GM23338 (cell line): Measurements from ENCODE around the gene PDE2A. TPM values are rescaled to one million over a fixed set of nuclear protein-coding genes. Genes with fewer than 3 reads are reported as not detected.
A peak's percentile ranks its signal among the peaks of the same experiment; 100 is the strongest.

Experiments
- ATAC-seq: fragments of 200-7000 bp; cut with Tn5 transposase; 3 replicates; pipeline ENCODE4 v1.9.1; 2020
- DNase-seq: peaks from one replicate; pipeline ENCODE4 v3.0.0-alpha.2; 2015; ENCODE audit warnings: low spot score
- H2AFZ ChIP-seq: fragments of 200-600 bp; sonication (generic); 2 replicates; pipeline ENCODE4 v1.8.0; 2016; ENCODE audit warnings: antibody characterized with exemption, mild to moderate bottlenecking, moderate library complexity
- H3F3A ChIP-seq: fragments of 200-600 bp; sonication (generic); replicated peaks from 2 replicates; pipeline ENCODE4 v1.8.0; 2017; ENCODE audit warnings: antibody characterized with exemption, mixed run types, low read depth
- H3K27ac ChIP-seq: fragments of 200-600 bp; sonication (generic); 2 replicates; pipeline ENCODE4 v1.6.1; 2016; ENCODE audit warnings: low read depth
- H3K27me3 ChIP-seq: fragments of 200-600 bp; sonication (generic); 2 replicates; pipeline ENCODE4 v1.8.0; 2016; ENCODE audit warnings: mild to moderate bottlenecking, mixed run types, moderate library complexity; ENCODE audit not compliant: insufficient read depth
- H3K36me3 ChIP-seq: fragments of 200-600 bp; sonication (generic); 2 replicates; pipeline ENCODE4 v1.8.0; 2016; ENCODE audit warnings: mild to moderate bottlenecking; ENCODE audit not compliant: insufficient read depth
- H3K4me1 ChIP-seq: fragments of 200-600 bp; sonication (generic); 2 replicates; pipeline ENCODE4 v1.8.0; 2016; ENCODE audit warnings: mild to moderate bottlenecking, moderate library complexity; ENCODE audit not compliant: insufficient read depth
- H3K4me2 ChIP-seq: fragments of 200-600 bp; sonication (generic); 2 replicates; pipeline ENCODE4 v1.7.1; 2017; ENCODE audit warnings: mixed run types
- H3K4me3 ChIP-seq: fragments of 200-600 bp; sonication (generic); 2 replicates; pipeline ENCODE4 v1.6.1; 2016; ENCODE audit warnings: mixed run types
- H3K79me2 ChIP-seq: fragments of 200-600 bp; sonication (generic); replicated peaks from 2 replicates; pipeline ENCODE4 v1.8.0; 2017; ENCODE audit warnings: mild to moderate bottlenecking; ENCODE audit not compliant: insufficient read depth
- H3K9me2 ChIP-seq: fragments of 200-600 bp; sonication (generic); 2 replicates; pipeline ENCODE4 v1.8.0; 2017; ENCODE audit not compliant: insufficient read depth
- H4K20me1 ChIP-seq: fragments of 200-600 bp; sonication (generic); replicated peaks from 2 replicates; pipeline ENCODE4 v1.8.0; 2017; ENCODE audit warnings: mild to moderate bottlenecking; ENCODE audit not compliant: insufficient read depth
- H3K27ac Mint-ChIP-seq: 2 replicates; pipeline ENCODE4 v1.8.0; 2020; ENCODE audit warnings: inconsistent platforms, mild to moderate bottlenecking, moderate library complexity, mixed read lengths
- H3K27me3 Mint-ChIP-seq: 3 replicates; pipeline ENCODE4 v1.8.0; 2022; ENCODE audit warnings: low read depth, mild to moderate bottlenecking, moderate library complexity, mixed read lengths, inconsistent platforms; ENCODE audit not compliant: insufficient read depth, poor library complexity
- H3K36me3 Mint-ChIP-seq: 3 replicates; pipeline ENCODE4 v1.8.0; 2021; ENCODE audit warnings: low read depth, mild to moderate bottlenecking, inconsistent platforms, moderate library complexity, mixed read lengths
- H3K4me1 Mint-ChIP-seq: 3 replicates; pipeline ENCODE4 v1.8.0; 2020; ENCODE audit warnings: mild to moderate bottlenecking, inconsistent platforms, mixed read lengths
- H3K4me3 Mint-ChIP-seq: 3 replicates; pipeline ENCODE4 v1.8.0; 2021; ENCODE audit warnings: moderate library complexity, mild to moderate bottlenecking, inconsistent platforms, mixed read lengths
- H3K9me3 Mint-ChIP-seq: 3 replicates; pipeline ENCODE4 v1.8.0; 2020; ENCODE audit warnings: moderate library complexity, mild to moderate bottlenecking, inconsistent platforms, mixed read lengths
- CREB1 ChIP-seq: fragments of 250-450 bp; sonication (Bioruptor Pico); IDR thresholded peaks from 2 replicates; pipeline ENCODE4 v1.5.0; 2020; ENCODE audit warnings: low read depth, mild to moderate bottlenecking, moderate library complexity
- EZH2 ChIP-seq: fragments of 200-600 bp; sonication (generic); IDR thresholded peaks from one replicate; pipeline ENCODE4 v1.8.0; 2017; ENCODE audit warnings: antibody characterized with exemption, mild to moderate bottlenecking, low read depth; ENCODE audit not compliant: unreplicated experiment
- JUNB ChIP-seq: IDR thresholded peaks from one replicate; pipeline ENCODE4 v1.6.1; 2016; ENCODE audit warnings: antibody characterized with exemption; ENCODE audit not compliant: unreplicated experiment
- NANOG ChIP-seq: IDR thresholded peaks from 2 replicates; pipeline ENCODE4 v1.6.1; 2016; ENCODE audit warnings: antibody characterized with exemption, borderline replicate concordance
- STAT1 ChIP-seq: IDR thresholded peaks from one replicate; pipeline ENCODE4 v1.6.1; 2016; ENCODE audit warnings: antibody characterized with exemption; ENCODE audit not compliant: unreplicated experiment
- polyA plus RNA-seq: library from polyadenylated mRNA; unstranded; fragments of >200 nt; fragmentation: Nextera tagmentation; extraction: Ambion mirVana; gene quantifications from 2 replicates; pipeline ENCODE4 v1.2.1, GENCODE V29; 2016
- total RNA-seq: library from RNA; depleted of rRNA; stranded (reverse); fragments of >200 nt; shearing (Covaris generic); gene quantifications from 2 replicates; pipeline ENCODE4 v1.2.3, GENCODE V29; 2014
- TF ChIP-seq, protein P1 (sequence below): IDR thresholded peaks from 2 replicates; pipeline ENCODE4 v1.6.1; 2016; ENCODE audit warnings: antibody characterized with exemption
- TF ChIP-seq, protein P2 (sequence below), 2 experiments: fragments of 200-600 bp in 1 of 2; sonication (generic) in 1 of 2; conservative IDR thresholded peaks; 2 replicates each; pipeline versions ENCODE4 v1.5.1 to v1.6.1; 2016 to 2017; ENCODE audit warnings: antibody characterized with exemption in 2 of 2, low read depth in 2 of 2, mild to moderate bottlenecking in 2 of 2, moderate library complexity in 1 of 2

Gene PDE2A
- total and polyA plus RNA-seq, 2 experiments from 2014 or later: 4.3 to 16.2 TPM

DNA sequence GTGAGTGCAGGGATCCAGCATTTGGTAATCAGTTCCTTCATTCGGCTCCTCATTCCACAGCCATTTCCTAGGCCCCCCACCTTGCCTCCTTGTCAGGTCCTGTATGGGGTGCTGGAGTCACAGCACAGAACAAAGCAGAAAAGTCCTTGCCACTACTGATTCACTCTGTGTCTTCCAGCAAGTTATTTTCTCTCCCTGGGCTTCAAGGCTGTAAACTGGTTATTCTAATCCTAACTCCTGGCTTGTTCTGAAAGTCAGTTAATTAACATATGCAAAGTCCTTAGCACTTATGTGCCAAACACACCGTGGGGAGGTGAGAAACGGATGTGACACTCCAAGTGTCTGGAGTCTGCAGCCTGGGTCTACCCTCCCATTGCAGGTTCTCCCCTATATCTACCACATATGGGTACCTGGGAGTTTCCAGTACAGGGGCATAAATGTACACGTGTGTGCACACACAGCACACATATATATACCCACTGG is 30.6 kb upstream of the PDE2A start:
- no peaks in the 10 kb centered on the region for H3K36me3 ChIP-seq
- H3K9me3 Mint-ChIP-seq: no peaks in the 10 kb centered on the region; the same call in 2 of the 3 replicates
- H3K27ac Mint-ChIP-seq: no peak overlapping the region
- H3K79me2 ChIP-seq: no peaks in the 10 kb centered on the region
- peaks cover 5% of the 10 kb centered on the region; the same call in 1 of the 2 replicates for H4K20me1 ChIP-seq
- H3K4me2 ChIP-seq: 0 out of 2 replicates have a peak overlapping the region, but pooled peaks have one; percentile 64
- DNase-seq (no peak), ATAC-seq (no peak; the same call in 2 of the 3 replicates)
- no peak overlapping the region for H2AFZ ChIP-seq
- H3K4me3 Mint-ChIP-seq: no peak overlapping the region; the same call in 2 of the 3 replicates
- H3K27me3 ChIP-seq: no peaks in the 10 kb centered on the region
- no peak for TF ChIP-seq STAT1
- TF ChIP-seq JUNB: no peak
- TF ChIP-seq CREB1 (CRISPR knock-in tag): no peak
- TF ChIP-seq, protein P1, sequence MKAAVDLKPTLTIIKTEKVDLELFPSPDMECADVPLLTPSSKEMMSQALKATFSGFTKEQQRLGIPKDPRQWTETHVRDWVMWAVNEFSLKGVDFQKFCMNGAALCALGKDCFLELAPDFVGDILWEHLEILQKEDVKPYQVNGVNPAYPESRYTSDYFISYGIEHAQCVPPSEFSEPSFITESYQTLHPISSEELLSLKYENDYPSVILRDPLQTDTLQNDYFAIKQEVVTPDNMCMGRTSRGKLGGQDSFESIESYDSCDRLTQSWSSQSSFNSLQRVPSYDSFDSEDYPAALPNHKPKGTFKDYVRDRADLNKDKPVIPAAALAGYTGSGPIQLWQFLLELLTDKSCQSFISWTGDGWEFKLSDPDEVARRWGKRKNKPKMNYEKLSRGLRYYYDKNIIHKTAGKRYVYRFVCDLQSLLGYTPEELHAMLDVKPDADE: no peak
- TF ChIP-seq NANOG: no peak
- no peak overlapping the region for H3K27ac ChIP-seq
- H3F3A ChIP-seq: 0 out of 2 replicates have a peak, but pooled peaks cover 3% of the 10 kb centered on the region
- H3K36me3 Mint-ChIP-seq: peaks cover 43% of the 10 kb centered on the region
- H3K27me3 Mint-ChIP-seq: peaks cover 16% of the 10 kb centered on the region
- peaks cover 25% of the 10 kb centered on the region for H3K4me1 ChIP-seq
- no peaks in the 10 kb centered on the region for H3K9me2 ChIP-seq
- H3K4me3 ChIP-seq: no peak overlapping the region
- H3K4me1 Mint-ChIP-seq: peaks cover 48% of the 10 kb centered on the region

DNA sequence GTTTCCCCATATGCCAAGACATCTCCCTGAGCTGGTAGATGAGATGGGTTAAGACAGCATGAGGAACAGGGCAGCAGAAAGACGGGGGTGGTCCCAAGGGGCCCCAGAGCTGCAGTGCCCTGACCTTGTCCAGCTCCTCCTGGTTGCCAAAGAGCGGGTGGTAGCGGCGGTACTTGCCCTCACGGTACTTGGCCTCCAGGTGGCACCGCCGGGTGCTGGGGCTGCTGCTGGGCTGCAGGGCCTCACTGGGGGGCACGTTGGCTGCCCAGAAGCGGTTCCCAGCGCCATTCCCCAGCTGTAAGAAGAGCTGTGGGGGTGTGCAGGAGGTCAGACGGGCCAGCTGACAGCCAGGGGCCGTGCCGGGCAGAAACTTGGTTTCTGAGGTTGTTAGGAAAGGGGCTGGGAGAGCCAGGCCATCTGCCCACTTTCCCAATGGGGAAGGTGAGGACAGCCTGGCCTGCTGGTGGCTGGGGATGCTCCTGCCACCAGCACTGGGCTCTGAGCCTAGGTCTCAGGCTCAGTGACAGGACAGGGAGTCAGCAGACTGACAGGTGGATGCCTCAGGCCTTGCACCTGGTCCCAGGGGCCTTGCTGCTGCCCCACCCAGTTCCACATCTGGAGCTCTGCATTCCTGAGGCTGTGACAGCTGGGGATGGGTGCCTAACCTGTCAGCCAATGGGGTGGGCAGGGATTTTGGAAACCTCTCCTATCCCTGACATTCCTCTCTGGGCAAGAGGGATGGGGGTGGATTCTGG is 30.0 kb upstream of the PDE2A start:
- Histone ChIP-seq H3F3A (0 out of 2 replicates have a peak, but pooled peaks cover 3% of the 10 kb centered on the region), H3K27me3 (no peaks in the 10 kb centered on the region), H3K36me3 (no peaks in the 10 kb centered on the region), H2AFZ (no peak overlapping the region), H3K27ac (no peak overlapping the region), H3K9me2 (no peaks in the 10 kb centered on the region), H3K79me2 (no peaks in the 10 kb centered on the region), H3K4me2 (0 out of 2 replicates have a peak overlapping the region, but pooled peaks have one; percentile 64), H3K4me3 (no peak overlapping the region), H3K4me1 (peaks cover 25% of the 10 kb centered on the region), H4K20me1 (peaks cover 5% of the 10 kb centered on the region; the same call in 1 of the 2 replicates)
- DNase-seq (no peak), ATAC-seq (no peak)
- Mint-ChIP-seq H3K4me3 (no peak overlapping the region), H3K36me3 (peaks cover 46% of the 10 kb centered on the region), H3K27ac (no peak overlapping the region), H3K27me3 (peaks cover 18% of the 10 kb centered on the region), H3K9me3 (no peaks in the 10 kb centered on the region; the same call in 2 of the 3 replicates), H3K4me1 (peaks cover 48% of the 10 kb centered on the region)
- TF ChIP-seq, protein P2, sequence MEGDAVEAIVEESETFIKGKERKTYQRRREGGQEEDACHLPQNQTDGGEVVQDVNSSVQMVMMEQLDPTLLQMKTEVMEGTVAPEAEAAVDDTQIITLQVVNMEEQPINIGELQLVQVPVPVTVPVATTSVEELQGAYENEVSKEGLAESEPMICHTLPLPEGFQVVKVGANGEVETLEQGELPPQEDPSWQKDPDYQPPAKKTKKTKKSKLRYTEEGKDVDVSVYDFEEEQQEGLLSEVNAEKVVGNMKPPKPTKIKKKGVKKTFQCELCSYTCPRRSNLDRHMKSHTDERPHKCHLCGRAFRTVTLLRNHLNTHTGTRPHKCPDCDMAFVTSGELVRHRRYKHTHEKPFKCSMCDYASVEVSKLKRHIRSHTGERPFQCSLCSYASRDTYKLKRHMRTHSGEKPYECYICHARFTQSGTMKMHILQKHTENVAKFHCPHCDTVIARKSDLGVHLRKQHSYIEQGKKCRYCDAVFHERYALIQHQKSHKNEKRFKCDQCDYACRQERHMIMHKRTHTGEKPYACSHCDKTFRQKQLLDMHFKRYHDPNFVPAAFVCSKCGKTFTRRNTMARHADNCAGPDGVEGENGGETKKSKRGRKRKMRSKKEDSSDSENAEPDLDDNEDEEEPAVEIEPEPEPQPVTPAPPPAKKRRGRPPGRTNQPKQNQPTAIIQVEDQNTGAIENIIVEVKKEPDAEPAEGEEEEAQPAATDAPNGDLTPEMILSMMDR (conservative IDR thresholded peaks at IDR 0.05; ENCODE audit: low read depth in 2 of 2): peak in 1 of 2 experiments; percentile 30; a peak in 1 of 4 replicates
- TF ChIP-seq EZH2 (no peak), NANOG (no peak)
